Cardiac fibroblast (primary cell): ENCODE results near the gene KAZN.

Source experiments
- DNase-seq, 2 donors: peaks; one replicate each; pipeline versions ENCODE4 v3.0.0 to v3.0.0-alpha.2; 2010; ENCODE audit warnings: low read depth in 2 of 2
- H3K4me3 ChIP-seq, 2 donors: replicated peaks in 1 of 2; 1 replicate in 1 of 2; 2 replicates in 1 of 2; pipeline ENCODE4 v1.5.1; 2011; ENCODE audit warnings: low read depth in 2 of 2, low read length in 2 of 2, mild to moderate bottlenecking in 2 of 2, moderate library complexity in 1 of 2
- CTCF ChIP-seq: IDR thresholded peaks from one replicate; pipeline ENCODE4 v1.5.1; 2011; ENCODE audit warnings: low read depth, mild to moderate bottlenecking, low read length, inconsistent platforms

KAZN gene

GRCh38 chr1:15002325-15002724 lies 403.8 kb downstream of the KAZN start:
- DNase-seq: no peak
- TF ChIP-seq CTCF: no peak
- no peak overlapping the region for H3K4me3 ChIP-seq

GRCh38 chr1:15004396-15004795 lies 405.9 kb downstream of the KAZN start:
- H3K4me3 ChIP-seq: no peak overlapping the region
- TF ChIP-seq CTCF: no peak
- DNase-seq: peak in 1 of 2 donors; percentile 7

GRCh38 chr1:15005116-15005515 lies 406.6 kb downstream of the KAZN start:
- no peak overlapping the region for H3K4me3 ChIP-seq
- TF ChIP-seq CTCF: no peak
- no peak for DNase-seq

GRCh38 chr1:15007368-15007767 lies 408.9 kb downstream of the KAZN start:
- no peak for TF ChIP-seq CTCF
- DNase-seq: no peak
- no peak overlapping the region for H3K4me3 ChIP-seq

GRCh38 chr1:15007842-15008241 lies 409.4 kb downstream of the KAZN start:
- TF ChIP-seq CTCF: no peak
- DNase-seq: no peak
- no peak overlapping the region for H3K4me3 ChIP-seq

- H3K4me3 ChIP-seq: no peak overlapping the region
- DNase-seq: peak in 1 of 2 donors; percentile 79
- no peak for TF ChIP-seq CTCF
These were observed 410.6 kb downstream of the KAZN start for GRCh38 chr1:15008783-15009729.

- no peak for TF ChIP-seq CTCF
These were observed 412.7 kb downstream of the KAZN start for GRCh38 chr1:15011160-15011559.

More at GRCh38 chr1:15011160-15011559, 412.7 kb downstream of the KAZN start:
- no peak overlapping the region for H3K4me3 ChIP-seq
- DNase-seq: no peak
